Left cardiac atrium (tissue), 4 donors: Measurements from ENCODE around the gene ARHGAP19. TPM values are rescaled to one million over a fixed set of nuclear protein-coding genes. Genes with fewer than 3 reads are reported as not detected.

ENCODE experiments used
- ATAC-seq, 2 donors: fragments of 200-7000 bp; cut with Tn5 transposase; one replicate each; pipeline ENCODE4 v1.9.1; 2020; ENCODE audit warnings: mild to moderate bottlenecking in 2 of 2, moderate library complexity in 2 of 2
- DNase-seq: peaks from one replicate; pipeline ENCODE4 v3.0.0-alpha.2; 2020
- intact Hi-C, 2 donors: fragments of 100-400 bp; cut with DNase I; formaldehyde crosslinking; loops; one replicate each; pipeline versions ENCODE4 v1.14.1 to v1.15.1; 2022 to 2023
- total RNA-seq, 2 donors: library from RNA; stranded (reverse); fragmentation: NEBNext Ultra II Directional; extraction: Animal tissue kit (Norgen Biotek cat#: 25700); gene quantifications; one replicate each; pipeline ENCODE4 v1.2.1, GENCODE V29; 2021
- donor health status: DM: no; HTN: yes; CAD: no.
- donor health status: DM: no; HTN: yes; CAD: no; lungs with severe emphysema.
- donor health status: DM: yes; HTN: yes; CAD: no.
- donor health status: Dilated cardiomyopathy.

ARHGAP19 gene
- total RNA-seq, 2 donors from 2014 or later = 4.4 to 7.6 TPM

GRCh38 chr10:97256356-97256755 is 36.1 kb downstream of the ARHGAP19 start:
- no peak for DNase-seq
- intact Hi-C loops = no loop called here
- no peak for ATAC-seq

DNA sequence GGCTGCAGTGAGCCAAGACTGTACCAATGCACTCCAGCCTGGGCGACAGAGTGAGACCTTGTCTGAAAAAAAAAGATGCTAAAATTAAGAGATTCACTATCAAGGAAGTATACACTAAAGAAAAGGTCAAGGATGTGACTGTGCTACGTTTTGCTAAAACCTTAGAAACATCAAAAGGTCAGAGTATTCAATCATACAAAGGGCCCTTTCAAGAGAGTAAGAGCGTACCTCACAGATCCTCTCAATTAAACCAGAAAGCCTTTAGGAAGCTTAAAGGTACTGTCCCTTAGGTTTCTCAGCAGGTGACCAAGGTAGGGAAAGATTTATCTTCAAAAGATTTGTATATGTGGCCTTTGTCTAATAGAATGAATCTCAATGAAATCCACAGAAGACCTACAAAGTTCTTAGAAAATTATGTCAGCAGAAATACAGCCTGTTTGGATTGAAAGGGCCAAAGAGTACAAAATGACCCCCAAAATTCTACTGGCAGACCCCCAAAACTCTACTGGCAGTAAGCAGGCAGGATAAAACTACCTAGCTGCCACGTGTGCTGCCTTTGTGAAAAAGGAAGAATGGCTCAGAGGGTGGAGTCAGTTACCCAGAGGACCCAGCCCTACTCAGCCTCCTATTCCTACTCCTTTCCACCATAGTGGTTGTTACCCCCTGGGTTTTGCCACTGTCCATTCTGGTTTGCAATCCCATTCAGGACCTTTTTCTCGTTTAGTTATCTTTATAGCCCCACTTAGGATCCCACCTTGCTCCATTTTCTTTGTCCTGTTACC is 36.7 kb downstream of the ARHGAP19 start:
- intact Hi-C loops = no loop called here
- DNase-seq = no peak
- no peak for ATAC-seq

- intact Hi-C loops = no loop called here
- ATAC-seq (no peak), DNase-seq (no peak)
Observed at GRCh38 chr10:97254694-97255093, 37.7 kb downstream of the ARHGAP19 start.

DNA sequence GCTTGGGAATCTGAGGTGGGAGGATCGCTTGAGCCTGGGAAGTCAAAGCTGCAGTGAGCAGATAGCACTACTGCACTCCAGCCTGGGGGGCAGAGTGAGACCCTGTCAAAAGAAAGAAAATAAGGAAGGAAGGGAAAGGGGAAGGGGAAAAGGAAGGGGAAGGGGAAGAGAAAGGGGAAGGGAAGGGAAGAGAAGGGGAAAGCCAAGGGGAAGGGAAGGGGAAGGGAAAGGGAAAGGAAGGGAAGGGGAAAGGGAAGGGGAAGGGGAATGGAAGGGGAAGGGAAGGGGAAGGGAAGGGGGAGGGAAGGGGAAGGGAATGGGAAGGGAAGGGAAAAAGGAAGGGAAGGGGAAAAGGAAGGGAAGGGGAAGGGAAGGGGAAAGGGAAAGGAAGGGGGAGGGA is 41.5 kb downstream of the ARHGAP19 start:
- no peak for DNase-seq
- intact Hi-C loops = no loop called here
- no peak for ATAC-seq

DNA sequence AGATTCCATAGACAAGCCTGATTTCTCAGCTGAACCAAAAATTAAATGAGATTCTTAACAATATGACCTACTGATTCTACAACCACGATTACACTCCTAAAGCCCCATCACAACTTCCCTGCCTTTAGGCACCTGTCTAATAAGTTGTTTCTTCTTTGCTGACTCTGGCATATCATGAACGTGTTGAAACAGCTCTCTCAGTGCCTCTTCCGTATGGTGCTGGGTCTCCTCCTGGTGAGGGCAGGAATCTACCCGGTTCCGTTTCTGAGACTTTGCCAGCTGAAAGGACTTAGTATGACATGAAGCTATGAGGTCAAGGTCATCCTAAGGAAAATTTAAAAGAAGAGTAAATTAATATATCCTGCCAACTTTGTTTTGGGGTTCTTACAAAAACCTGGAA is 48.6 kb downstream of the ARHGAP19 start:
- intact Hi-C loops = no loop called here
- DNase-seq = no peak
- no peak for ATAC-seq

DNA sequence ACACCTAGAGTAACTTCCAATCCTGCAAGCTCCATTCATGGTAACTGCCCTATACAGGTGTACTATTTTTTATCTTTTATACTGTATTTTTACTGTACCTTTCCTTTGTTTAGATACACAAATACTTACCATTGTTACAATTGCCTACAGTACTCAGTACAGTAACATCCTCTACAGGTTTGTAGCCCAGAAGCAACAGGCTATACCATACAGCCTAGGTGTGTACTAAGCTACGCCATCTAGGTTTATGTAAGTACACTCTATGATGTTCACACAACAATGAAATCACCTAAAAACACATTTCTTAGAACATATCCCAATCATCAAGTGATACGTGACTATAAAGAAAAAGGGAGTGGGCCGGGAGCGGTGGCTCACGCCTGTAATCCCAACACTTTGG is 53.6 kb downstream of the ARHGAP19 start:
- no peak for DNase-seq
- no peak for ATAC-seq

GRCh38 chr10:97235353-97235752 is 57.1 kb downstream of the ARHGAP19 start:
- intact Hi-C loops = no loop called here
- DNase-seq = no peak
- no peak for ATAC-seq

More for the DNA sequence above, 53.6 kb downstream of the ARHGAP19 start:
- intact Hi-C loops = no loop called here

DNA sequence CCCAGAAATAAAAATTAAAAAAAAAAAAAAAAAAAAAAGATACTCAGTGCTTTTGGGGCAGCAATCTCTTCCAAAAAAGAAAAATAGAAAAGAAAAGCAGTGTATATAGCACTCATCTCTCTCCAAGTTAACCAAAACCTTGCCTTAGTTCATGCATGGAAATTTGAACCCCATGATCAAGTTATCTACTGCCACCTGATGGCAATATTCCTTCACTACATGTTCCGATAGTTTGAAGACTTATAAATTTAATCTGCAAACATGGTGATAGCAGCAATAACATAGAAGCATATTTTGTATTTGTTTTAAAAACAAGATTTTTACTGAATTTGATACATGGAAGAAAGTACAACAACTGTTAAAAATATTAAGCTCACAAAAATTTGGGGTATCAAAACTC is 58.0 kb downstream of the ARHGAP19 start:
- DNase-seq = no peak
- intact Hi-C loops = no loop called here
- no peak for ATAC-seq

DNA sequence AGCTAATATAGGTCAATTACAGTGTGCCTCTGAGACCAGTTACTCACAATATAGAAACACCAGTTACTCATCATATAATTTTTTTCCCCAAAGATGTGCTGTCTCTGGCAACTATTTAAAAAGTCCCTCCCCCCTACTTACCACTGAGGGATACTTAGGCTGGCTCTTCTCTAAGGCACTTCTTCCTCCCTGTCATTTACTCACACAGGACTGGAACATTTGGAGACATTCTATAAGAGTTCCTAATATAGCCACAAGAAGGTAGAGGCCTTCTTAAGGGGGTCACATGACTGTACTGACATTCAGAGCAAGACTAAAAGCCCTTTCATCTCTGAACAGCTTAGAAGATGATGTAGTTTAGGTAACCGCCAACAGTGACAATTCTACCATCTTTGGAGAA is 62.3 kb downstream of the ARHGAP19 start:
- intact Hi-C loops = no loop called here
- DNase-seq (no peak), ATAC-seq (no peak)

- intact Hi-C loops = no loop called here
- DNase-seq = no peak
- ATAC-seq = no peak
Observed at GRCh38 chr10:97229322-97230015, 63.0 kb downstream of the ARHGAP19 start.

DNA sequence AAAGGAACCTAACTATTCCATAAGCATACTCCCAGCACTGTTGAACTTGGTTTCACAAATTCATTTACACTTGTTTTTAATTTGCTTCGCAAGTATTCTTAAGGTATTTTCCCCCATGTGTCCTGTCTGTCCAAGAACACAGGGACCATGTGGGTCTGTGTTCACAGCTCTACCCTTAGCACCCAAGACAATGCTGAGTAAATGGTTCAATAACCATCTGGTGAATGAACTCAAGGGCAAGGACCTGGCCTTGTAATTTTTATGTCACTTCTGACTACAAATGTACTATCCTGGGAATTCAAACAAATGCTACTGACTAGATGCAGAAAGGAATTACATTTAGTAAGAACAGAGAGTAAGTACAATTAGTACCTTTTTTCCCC is 63.7 kb downstream of the ARHGAP19 start:
- intact Hi-C loops = no loop called here

DNA sequence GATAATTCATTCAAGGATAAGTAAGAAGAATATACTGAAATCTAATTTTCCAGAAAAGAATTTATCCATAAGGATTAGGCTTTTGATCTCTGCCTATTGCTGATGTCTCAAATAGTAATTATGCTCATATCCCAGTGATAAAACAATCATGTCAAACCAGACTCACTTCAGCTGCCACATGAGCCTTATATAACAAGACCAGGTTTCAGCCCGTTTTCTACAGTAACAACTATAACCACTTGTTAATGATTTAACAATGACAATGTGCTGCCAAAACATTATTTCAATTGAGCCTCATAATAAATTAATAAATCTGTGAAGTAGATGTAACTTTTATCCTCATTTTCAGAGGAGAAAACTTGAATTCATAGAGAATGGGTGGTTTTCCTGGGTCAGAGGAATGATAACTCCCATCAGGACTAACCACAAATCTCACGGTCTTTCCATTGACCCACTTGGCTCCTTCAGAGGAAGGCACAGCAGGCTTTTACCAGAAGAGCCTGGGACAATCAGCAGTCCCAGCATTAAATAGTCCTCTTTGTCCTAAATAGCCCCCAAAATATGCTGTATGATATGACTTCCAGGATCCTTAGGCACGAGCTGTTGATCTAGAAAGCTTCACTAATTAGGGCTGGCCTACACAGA is 64.2 kb downstream of the ARHGAP19 start:
- DNase-seq (no peak), ATAC-seq (no peak)
- intact Hi-C loops = no loop called here

More for the DNA sequence above, 63.7 kb downstream of the ARHGAP19 start:
- no peak for ATAC-seq
- no peak for DNase-seq

GRCh38 chr10:97226398-97226797 is 66.0 kb downstream of the ARHGAP19 start:
- DNase-seq (no peak), ATAC-seq (no peak)
- intact Hi-C loops = no loop called here

DNA sequence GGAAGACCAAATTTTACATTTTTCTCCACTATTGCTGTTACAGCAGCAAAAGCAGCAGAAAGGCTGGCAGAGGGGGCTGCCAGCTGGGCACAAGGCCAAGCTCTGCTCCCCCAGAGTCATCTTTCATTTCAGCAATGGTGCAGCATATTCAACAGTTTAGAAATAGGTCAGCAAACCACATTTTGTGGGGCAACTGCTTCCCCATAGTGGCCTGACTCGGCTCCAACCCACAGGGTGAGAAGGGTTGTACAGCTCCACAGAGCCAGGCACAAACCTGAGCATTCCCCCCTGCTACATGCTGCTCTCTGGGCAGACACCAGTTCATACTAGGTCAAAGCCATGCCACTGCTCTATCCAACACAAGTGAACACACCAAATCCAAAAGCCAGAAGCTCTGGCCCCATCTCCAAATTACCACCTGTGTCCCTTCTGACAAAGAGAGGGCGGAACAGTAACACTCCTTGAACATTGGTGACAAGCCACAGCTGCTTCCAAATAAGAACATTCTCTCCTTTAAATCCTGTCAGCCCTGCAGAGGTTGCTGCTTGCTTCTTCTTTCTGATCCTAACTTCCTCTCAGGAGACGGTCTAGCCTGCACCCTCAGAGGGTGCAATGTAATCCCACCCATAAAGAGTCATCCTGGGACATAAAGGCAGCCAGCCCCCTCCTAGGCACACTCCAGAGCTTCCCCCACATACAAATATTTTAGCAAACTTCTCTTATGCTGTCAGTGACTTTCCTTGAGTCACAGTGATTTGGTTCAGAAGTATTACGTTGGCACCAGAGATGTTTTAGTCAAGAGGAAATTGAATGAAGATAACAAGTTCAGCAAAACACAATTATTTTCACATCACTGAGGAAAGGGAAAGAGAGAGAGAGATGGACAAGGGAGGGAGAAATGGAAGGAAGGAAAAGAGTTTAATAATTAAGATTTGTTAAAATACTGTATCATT is 67.7 kb downstream of the ARHGAP19 start:
- intact Hi-C loops = no loop called here
- DNase-seq (no peak), ATAC-seq (peak in 1 of 2 donors; percentile 15)

GRCh38 chr10:97222326-97222961 is 70.0 kb downstream of the ARHGAP19 start:
- intact Hi-C loops = no loop called here
- DNase-seq = no peak
- no peak for ATAC-seq

- DNase-seq (no peak), ATAC-seq (no peak)
- intact Hi-C loops = no loop called here
Observed at GRCh38 chr10:97220355-97220754, 72.1 kb downstream of the ARHGAP19 start.

DNA sequence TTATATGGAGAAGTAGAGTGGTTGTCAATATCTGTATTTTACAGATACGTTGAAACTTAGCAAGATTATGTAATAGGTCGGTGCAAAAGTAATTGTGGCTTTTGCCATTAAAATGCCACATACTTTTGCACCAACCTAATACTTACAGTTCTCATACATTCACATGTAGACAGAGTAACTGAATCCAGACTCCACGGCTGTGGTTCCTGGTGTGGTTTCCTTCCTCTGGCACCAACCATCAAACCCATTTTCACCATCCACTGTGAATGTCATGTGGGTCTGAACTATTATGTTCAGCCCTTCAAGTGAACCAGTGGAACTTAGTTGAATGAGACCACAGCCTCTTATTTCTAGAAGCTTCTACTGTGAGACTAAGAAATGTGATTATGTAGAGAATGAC is 75.1 kb downstream of the ARHGAP19 start:
- intact Hi-C loops = no loop called here
- ATAC-seq (no peak), DNase-seq (no peak)

- intact Hi-C loops = no loop called here
- ATAC-seq (no peak), DNase-seq (no peak)
Observed at GRCh38 chr10:97215619-97216260, 76.7 kb downstream of the ARHGAP19 start.
